Panc1 (cell line): Measurements from ENCODE around the gene KATNAL1. TPM values are rescaled to one million over a fixed set of nuclear protein-coding genes. Genes with fewer than 3 reads are reported as not detected.
A peak's percentile ranks its signal among the peaks of the same experiment; 100 is the strongest.

Experiments
- ATAC-seq: fragments of 200-7000 bp; cut with Tn5 transposase; 2 replicates; pipeline ENCODE4 v1.9.1; 2020; ENCODE audit warnings: mild to moderate bottlenecking, moderate library complexity
- BruUV-seq: library from RNA; stranded (reverse); fragments of 400-500 nt; replicated peaks from 2 replicates; lab custom pipeline; 2021; lab: Mats Ljungman, UMichigan
- CTCF ChIA-PET: fragments of 300-600 bp; sonication (Branson Sonifier 250); formaldehyde crosslinking; loops from one replicate; lab custom pipeline; 2022; ENCODE audit warnings: antibody characterized with exemption; lab: Charles Lee
- POLR2A ChIA-PET: fragments of 300-600 bp; sonication (Branson Sonifier 250); formaldehyde crosslinking; loops from one replicate; lab custom pipeline; 2022; ENCODE audit warnings: antibody characterized with exemption; lab: Charles Lee
- DNase-seq: peaks from one replicate; pipeline ENCODE4 v3.0.0-alpha.2; 2010; ENCODE audit warnings: low read depth, low spot score
- H3K27ac ChIP-seq: 2 replicates; pipeline ENCODE4 v1.5.1; 2011; ENCODE audit warnings: mild to moderate bottlenecking, low read length, inconsistent platforms
- H3K27me3 ChIP-seq: fragments of 200-500 bp; sonication (Bioruptor generic); 2 replicates; pipeline ENCODE4 v1.6.0; 2014; ENCODE audit warnings: low read length, inconsistent platforms; ENCODE audit not compliant: control insufficient read depth, insufficient read depth
- H3K36me3 ChIP-seq: fragments of 200-500 bp; sonication (Bioruptor generic); 2 replicates; pipeline ENCODE4 v1.5.1; 2014; ENCODE audit warnings: inconsistent platforms, mild to moderate bottlenecking, low read length, moderate library complexity; ENCODE audit not compliant: control insufficient read depth, insufficient read depth
- H3K4me1 ChIP-seq: 2 replicates; pipeline ENCODE4 v1.5.1; 2011; ENCODE audit warnings: inconsistent platforms, mild to moderate bottlenecking, low read length, moderate library complexity; ENCODE audit not compliant: control insufficient read depth, insufficient read depth
- H3K4me3 ChIP-seq, 2 experiments: 2 replicates each; pipeline ENCODE4 v1.5.1; 2011 to 2012; ENCODE audit warnings: low read depth in 2 of 2, low read length in 2 of 2, mild to moderate bottlenecking in 2 of 2, inconsistent platforms in 1 of 2, moderate library complexity in 1 of 2
- H3K9me3 ChIP-seq: fragments of 200-500 bp; sonication (Bioruptor generic); 2 replicates; pipeline ENCODE4 v1.5.1; 2014; ENCODE audit warnings: low read depth, mild to moderate bottlenecking, inconsistent platforms, low read length, moderate library complexity; ENCODE audit not compliant: control insufficient read depth, insufficient read depth
- POLR2AphosphoS5 ChIP-seq: IDR thresholded peaks from 2 replicates; pipeline ENCODE4 v1.6.1; 2012; ENCODE audit warnings: mild to moderate bottlenecking, low read depth, low read length, moderate library complexity
- SIN3A ChIP-seq: IDR thresholded peaks from 2 replicates; pipeline ENCODE4 v1.6.1; 2012; ENCODE audit warnings: low read depth, mild to moderate bottlenecking, low read length, moderate library complexity, borderline replicate concordance; ENCODE audit not compliant: insufficient read depth
- TCF7L2 ChIP-seq: IDR thresholded peaks from 2 replicates; pipeline ENCODE4 v1.6.1; 2011; ENCODE audit warnings: mild to moderate bottlenecking, low read depth, low read length, inconsistent platforms
- in situ Hi-C: cut with HindIII; loops from 2 replicates; pipeline ENCODE4 v1.10.0; 2016; ENCODE audit warnings: low sequenced_read_pairs, low pct_unique_long_range_greater_than_20kb
- intact Hi-C: fragments of 100-400 bp; cut with micrococcal nuclease; formaldehyde crosslinking; loops from one replicate; pipeline ENCODE4 v1.10.0; 2022; ENCODE audit not compliant: unreplicated experiment
- total RNA-seq: library from RNA; stranded (reverse); gene quantifications from one replicate; pipeline ENCODE4 v1.2.1, GENCODE V29; 2021; ENCODE audit not compliant: unreplicated experiment
- TF ChIP-seq, protein P1 (sequence below): fragments of 450-650 bp; IDR thresholded peaks from 2 replicates; pipeline ENCODE4 v1.5.1; 2017; ENCODE audit warnings: mild to moderate bottlenecking
- TF ChIP-seq, protein P2 (sequence below), 2 experiments: IDR thresholded peaks; 2 replicates each; pipeline ENCODE4 v1.6.1; 2011 to 2012; ENCODE audit warnings: low read depth in 2 of 2, control low read depth in 1 of 2, low read length in 1 of 2, mild to moderate bottlenecking in 1 of 2, moderate library complexity in 1 of 2; ENCODE audit not compliant: insufficient read depth in 1 of 2

Gene KATNAL1
- total RNA-seq, 1 experiment from 2014 or later, result 34.3 TPM

DNA sequence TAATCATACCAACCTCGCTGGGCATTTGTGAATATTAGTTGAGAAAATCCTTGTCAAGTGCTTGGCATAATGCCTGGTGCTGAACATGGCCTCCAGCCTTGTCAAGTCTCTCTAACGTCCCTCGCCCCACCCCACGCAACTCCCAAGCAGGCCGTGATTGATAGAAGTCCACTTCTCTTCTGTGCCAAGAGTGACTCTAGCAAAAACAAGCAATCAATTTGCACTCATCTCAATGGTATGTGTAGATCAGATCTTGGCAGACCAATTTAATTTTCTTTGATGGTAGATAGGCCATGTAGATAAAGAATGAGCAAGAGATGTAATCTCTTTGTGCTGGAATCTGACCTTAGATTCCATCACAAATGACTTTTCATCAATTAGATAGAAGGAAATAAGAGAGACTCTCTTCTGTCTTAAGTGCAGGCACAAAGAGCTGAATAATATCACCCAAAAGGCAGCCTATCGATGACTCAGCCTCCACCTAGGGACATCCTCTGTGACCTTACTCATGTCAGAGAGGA is 31.0 kb upstream of the KATNAL1 start:
- H3K4me1 ChIP-seq, result peaks cover 23% of the 10 kb centered on the region
- TF ChIP-seq TCF7L2, result peak; percentile 76
- no peak for TF ChIP-seq POLR2AphosphoS5
- TF ChIP-seq, protein P1, sequence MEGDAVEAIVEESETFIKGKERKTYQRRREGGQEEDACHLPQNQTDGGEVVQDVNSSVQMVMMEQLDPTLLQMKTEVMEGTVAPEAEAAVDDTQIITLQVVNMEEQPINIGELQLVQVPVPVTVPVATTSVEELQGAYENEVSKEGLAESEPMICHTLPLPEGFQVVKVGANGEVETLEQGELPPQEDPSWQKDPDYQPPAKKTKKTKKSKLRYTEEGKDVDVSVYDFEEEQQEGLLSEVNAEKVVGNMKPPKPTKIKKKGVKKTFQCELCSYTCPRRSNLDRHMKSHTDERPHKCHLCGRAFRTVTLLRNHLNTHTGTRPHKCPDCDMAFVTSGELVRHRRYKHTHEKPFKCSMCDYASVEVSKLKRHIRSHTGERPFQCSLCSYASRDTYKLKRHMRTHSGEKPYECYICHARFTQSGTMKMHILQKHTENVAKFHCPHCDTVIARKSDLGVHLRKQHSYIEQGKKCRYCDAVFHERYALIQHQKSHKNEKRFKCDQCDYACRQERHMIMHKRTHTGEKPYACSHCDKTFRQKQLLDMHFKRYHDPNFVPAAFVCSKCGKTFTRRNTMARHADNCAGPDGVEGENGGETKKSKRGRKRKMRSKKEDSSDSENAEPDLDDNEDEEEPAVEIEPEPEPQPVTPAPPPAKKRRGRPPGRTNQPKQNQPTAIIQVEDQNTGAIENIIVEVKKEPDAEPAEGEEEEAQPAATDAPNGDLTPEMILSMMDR, result no peak
- TF ChIP-seq, protein P2, sequence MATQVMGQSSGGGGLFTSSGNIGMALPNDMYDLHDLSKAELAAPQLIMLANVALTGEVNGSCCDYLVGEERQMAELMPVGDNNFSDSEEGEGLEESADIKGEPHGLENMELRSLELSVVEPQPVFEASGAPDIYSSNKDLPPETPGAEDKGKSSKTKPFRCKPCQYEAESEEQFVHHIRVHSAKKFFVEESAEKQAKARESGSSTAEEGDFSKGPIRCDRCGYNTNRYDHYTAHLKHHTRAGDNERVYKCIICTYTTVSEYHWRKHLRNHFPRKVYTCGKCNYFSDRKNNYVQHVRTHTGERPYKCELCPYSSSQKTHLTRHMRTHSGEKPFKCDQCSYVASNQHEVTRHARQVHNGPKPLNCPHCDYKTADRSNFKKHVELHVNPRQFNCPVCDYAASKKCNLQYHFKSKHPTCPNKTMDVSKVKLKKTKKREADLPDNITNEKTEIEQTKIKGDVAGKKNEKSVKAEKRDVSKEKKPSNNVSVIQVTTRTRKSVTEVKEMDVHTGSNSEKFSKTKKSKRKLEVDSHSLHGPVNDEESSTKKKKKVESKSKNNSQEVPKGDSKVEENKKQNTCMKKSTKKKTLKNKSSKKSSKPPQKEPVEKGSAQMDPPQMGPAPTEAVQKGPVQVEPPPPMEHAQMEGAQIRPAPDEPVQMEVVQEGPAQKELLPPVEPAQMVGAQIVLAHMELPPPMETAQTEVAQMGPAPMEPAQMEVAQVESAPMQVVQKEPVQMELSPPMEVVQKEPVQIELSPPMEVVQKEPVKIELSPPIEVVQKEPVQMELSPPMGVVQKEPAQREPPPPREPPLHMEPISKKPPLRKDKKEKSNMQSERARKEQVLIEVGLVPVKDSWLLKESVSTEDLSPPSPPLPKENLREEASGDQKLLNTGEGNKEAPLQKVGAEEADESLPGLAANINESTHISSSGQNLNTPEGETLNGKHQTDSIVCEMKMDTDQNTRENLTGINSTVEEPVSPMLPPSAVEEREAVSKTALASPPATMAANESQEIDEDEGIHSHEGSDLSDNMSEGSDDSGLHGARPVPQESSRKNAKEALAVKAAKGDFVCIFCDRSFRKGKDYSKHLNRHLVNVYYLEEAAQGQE (IDR thresholded peaks at IDR 0.05; ENCODE audit: insufficient read depth in 1 of 2, low read depth in 2 of 2, low read length in 1 of 2), result no peak
- ATAC-seq (peak; percentile 52), DNase-seq (no peak)
- ChIA-PET POLR2A (no interaction called here), CTCF (no interaction called here)
- intact Hi-C loops, result no loop called here
- H3K27me3 ChIP-seq, result no peaks in the 10 kb centered on the region
- H3K27ac ChIP-seq, result no peak overlapping the region
- no peaks in the 10 kb centered on the region for H3K9me3 ChIP-seq
- no peaks in the 10 kb centered on the region for H3K36me3 ChIP-seq
- H3K4me3 ChIP-seq, result no peak overlapping the region
- in situ Hi-C loops, result no loop called here
- no TSS peak for BruUV-seq

DNA sequence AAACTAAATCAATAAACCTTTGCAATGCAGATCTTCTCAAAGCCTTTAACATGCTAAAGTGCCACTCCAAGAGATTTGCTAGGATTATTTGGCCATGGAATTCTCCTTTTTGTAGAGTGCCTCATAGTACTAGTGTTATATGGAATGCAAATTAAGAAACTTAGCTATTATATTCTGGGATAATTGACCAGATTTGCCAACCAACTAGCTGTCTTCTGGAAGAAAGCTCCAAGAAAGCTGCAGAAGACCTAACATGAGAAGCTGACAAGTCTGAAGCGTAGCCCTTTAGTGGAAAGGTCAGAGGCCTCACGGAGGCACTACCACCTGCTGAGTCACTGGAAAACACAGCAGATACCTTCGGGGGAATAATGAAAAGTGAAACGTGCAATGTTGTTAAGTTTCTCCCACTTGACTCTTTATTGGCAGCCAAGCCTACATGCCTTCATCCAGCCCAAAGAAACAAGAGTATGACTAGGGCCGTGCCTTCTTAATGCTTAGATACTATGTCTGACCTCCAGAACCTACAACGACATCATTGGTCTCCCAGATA is 29.8 kb upstream of the KATNAL1 start:
- TF ChIP-seq, protein P2 (IDR thresholded peaks at IDR 0.05; ENCODE audit: insufficient read depth in 1 of 2, low read depth in 2 of 2, low read length in 1 of 2), result no peak
- TF ChIP-seq, protein P1, result no peak
- TF ChIP-seq SIN3A, result no peak
- no peak for TF ChIP-seq TCF7L2
- TF ChIP-seq POLR2AphosphoS5, result no peak
- Histone ChIP-seq H3K36me3 (no peaks in the 10 kb centered on the region), H3K27ac (no peak overlapping the region), H3K4me1 (peaks cover 21% of the 10 kb centered on the region), H3K27me3 (no peaks in the 10 kb centered on the region), H3K9me3 (no peaks in the 10 kb centered on the region), H3K4me3 (no peak overlapping the region)
- in situ Hi-C loops, result no loop called here
- intact Hi-C loops, result no loop called here
- ChIA-PET CTCF (no interaction called here), POLR2A (no interaction called here)
- no peak for ATAC-seq
- no TSS peak for BruUV-seq
- DNase-seq, result no peak
